NB4 (cell line): Measurements from ENCODE around the gene TRMU.

Source experiments
- MYC ChIP-seq: IDR thresholded peaks from 2 replicates; pipeline ENCODE4 v1.6.1; 2011; ENCODE audit warnings: low read depth, low read length
- POLR2A ChIP-seq: IDR thresholded peaks from 2 replicates; pipeline ENCODE4 v1.6.1; 2011; ENCODE audit warnings: mild to moderate bottlenecking; ENCODE audit not compliant: insufficient read length; ENCODE audit errors: extremely low read depth
- TF ChIP-seq, protein P1 (sequence below): IDR thresholded peaks from one replicate; pipeline ENCODE4 v1.5.1; 2012; ENCODE audit warnings: low read depth, low read length
- TF ChIP-seq, protein P2 (sequence below): IDR thresholded peaks from 2 replicates; pipeline ENCODE4 v1.6.1; 2011; ENCODE audit warnings: low read depth, low read length

DNA sequence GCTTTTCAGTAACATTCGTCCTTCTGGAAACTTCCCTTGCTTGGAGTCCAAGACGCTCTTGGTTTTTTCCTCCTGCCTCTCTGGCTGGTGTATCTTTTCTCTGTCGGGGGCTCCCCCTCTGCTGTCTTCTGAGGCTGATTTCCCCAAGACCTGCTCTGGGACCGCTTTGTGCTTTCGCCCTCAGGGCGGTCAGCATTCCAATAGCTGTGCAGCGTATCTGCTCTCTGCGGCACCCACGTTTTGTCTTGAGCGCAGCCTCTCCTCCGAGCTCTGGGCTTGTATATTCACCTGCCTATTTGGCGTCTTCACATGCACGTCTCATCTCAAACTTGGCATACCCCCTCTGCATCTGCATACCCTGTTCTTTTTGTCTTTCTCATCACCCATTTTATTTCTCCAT, 36.4 kb upstream of the TRMU start:
- TF ChIP-seq, protein P1, sequence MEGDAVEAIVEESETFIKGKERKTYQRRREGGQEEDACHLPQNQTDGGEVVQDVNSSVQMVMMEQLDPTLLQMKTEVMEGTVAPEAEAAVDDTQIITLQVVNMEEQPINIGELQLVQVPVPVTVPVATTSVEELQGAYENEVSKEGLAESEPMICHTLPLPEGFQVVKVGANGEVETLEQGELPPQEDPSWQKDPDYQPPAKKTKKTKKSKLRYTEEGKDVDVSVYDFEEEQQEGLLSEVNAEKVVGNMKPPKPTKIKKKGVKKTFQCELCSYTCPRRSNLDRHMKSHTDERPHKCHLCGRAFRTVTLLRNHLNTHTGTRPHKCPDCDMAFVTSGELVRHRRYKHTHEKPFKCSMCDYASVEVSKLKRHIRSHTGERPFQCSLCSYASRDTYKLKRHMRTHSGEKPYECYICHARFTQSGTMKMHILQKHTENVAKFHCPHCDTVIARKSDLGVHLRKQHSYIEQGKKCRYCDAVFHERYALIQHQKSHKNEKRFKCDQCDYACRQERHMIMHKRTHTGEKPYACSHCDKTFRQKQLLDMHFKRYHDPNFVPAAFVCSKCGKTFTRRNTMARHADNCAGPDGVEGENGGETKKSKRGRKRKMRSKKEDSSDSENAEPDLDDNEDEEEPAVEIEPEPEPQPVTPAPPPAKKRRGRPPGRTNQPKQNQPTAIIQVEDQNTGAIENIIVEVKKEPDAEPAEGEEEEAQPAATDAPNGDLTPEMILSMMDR = no peak
- TF ChIP-seq POLR2A (no peak), MYC (no peak)
- TF ChIP-seq, protein P2, sequence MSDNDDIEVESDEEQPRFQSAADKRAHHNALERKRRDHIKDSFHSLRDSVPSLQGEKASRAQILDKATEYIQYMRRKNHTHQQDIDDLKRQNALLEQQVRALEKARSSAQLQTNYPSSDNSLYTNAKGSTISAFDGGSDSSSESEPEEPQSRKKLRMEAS = no peak
